Tibial nerve (tissue), 4 donors: ENCODE data around the gene INS. TPM values are rescaled to one million over a fixed set of nuclear protein-coding genes. Genes with fewer than 3 reads are reported as not detected.
"Not testable (repeated sequence)": the region's sequence is repeated elsewhere in the genome, so short reads cannot be mapped to it uniquely, and the experiment has no call there.

Source experiments
- DNase-seq, 2 donors: peaks; one replicate each; pipeline ENCODE4 v3.0.0-alpha.2; 2019; ENCODE audit warnings: low spot score in 2 of 2
- H3K27ac ChIP-seq, 4 donors: fragments of 200-600 bp; sonication (generic) in 3 of 4; one replicate each; pipeline ENCODE4 v1.5.1; 2017 to 2019; ENCODE audit warnings: mild to moderate bottlenecking in 1 of 4
- H3K27me3 ChIP-seq, 2 donors: fragments of 200-600 bp; sonication (generic) in 1 of 2; one replicate each; pipeline versions ENCODE4 v1.5.1 to v1.6.0; 2017 to 2019
- H3K36me3 ChIP-seq, 3 donors: fragments of 200-600 bp; sonication (generic); one replicate each; pipeline ENCODE4 v1.5.1; 2018 to 2019
- H3K4me1 ChIP-seq, 4 donors: fragments of 200-600 bp; sonication (generic) in 3 of 4; one replicate each; pipeline ENCODE4 v1.5.1; 2017 to 2019
- H3K4me3 ChIP-seq, 4 donors: fragments of 200-600 bp; sonication (generic) in 3 of 4; one replicate each; pipeline ENCODE4 v1.5.1; 2017 to 2019; ENCODE audit warnings: mild to moderate bottlenecking in 1 of 4, moderate library complexity in 1 of 4
- H3K9me3 ChIP-seq, 4 donors: fragments of 200-600 bp; sonication (generic) in 3 of 4; one replicate each; pipeline ENCODE4 v1.5.1; 2017 to 2019
- EP300 ChIP-seq, 2 donors: sonication (generic); formaldehyde crosslinking; IDR thresholded peaks; one replicate each; pipeline ENCODE4 v1.6.1; 2017; ENCODE audit warnings: antibody characterized with exemption in 2 of 2, mild to moderate bottlenecking in 1 of 2
- POLR2A ChIP-seq, 2 donors: fragments of 450-650 bp; IDR thresholded peaks; one replicate each; pipeline ENCODE4 v1.6.1; 2017; ENCODE audit warnings: antibody characterized with exemption in 2 of 2, mild to moderate bottlenecking in 2 of 2, moderate library complexity in 2 of 2
- WGBS, 2 donors: methylation state at CpG; one replicate each; pipeline ENCODE4 v1.1.5; 2018; 5-methylcytosine and 5-hydroxymethylcytosine counted together
- total RNA-seq, 4 donors: library from RNA; depleted of rRNA; stranded (reverse); fragments of >200 nt; gene quantifications; one replicate each; pipeline ENCODE4 v1.1.0, GENCODE V29; 2016
- TF ChIP-seq, protein P1 (sequence below), 5 experiments: fragments of 200-600 bp in 3 of 5; fragments of 450-650 bp in 2 of 5; sonication (generic) in 3 of 5; IDR thresholded peaks; one replicate each; pipeline ENCODE4 v1.5.1; 2016 to 2019; ENCODE audit warnings: antibody characterized with exemption in 5 of 5, mild to moderate bottlenecking in 3 of 5, moderate library complexity in 2 of 5

Gene INS
- total RNA-seq, 4 donors from 2014 or later, result 1.8 TPM; not detected in 3

DNA sequence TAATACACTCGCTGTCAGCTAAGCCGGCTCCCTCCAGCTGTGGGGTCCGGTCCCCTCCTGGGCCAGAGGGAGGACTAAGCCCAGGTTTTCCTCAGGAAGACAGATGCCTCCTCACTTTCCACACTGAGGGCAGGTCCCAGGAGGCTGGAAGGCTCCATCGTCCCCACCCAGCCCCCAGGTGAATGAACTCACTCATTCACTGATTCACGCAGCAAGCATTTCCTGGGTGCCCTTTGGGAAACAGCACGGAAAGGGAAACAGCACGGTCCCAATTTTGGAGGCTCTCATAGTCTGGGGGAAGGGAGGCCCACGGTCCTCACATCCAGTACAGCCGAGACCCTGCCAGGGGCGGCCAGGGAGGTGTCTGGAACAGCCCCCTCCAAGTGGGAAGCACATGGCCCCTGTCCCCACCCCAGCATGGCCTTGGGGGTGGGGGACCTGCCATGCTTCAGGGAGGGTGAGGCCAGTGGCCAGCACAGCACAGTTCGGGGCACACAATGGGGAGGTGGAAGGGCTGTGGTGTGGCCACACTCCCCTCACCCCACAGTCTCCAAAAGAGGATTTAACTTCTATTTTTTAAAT is 19.9 kb upstream of the INS start:
- H3K4me1 ChIP-seq, result peaks cover 0 to 5% (median 0%) of the 10 kb centered on the region in 4 donors
- TF ChIP-seq, protein P1, sequence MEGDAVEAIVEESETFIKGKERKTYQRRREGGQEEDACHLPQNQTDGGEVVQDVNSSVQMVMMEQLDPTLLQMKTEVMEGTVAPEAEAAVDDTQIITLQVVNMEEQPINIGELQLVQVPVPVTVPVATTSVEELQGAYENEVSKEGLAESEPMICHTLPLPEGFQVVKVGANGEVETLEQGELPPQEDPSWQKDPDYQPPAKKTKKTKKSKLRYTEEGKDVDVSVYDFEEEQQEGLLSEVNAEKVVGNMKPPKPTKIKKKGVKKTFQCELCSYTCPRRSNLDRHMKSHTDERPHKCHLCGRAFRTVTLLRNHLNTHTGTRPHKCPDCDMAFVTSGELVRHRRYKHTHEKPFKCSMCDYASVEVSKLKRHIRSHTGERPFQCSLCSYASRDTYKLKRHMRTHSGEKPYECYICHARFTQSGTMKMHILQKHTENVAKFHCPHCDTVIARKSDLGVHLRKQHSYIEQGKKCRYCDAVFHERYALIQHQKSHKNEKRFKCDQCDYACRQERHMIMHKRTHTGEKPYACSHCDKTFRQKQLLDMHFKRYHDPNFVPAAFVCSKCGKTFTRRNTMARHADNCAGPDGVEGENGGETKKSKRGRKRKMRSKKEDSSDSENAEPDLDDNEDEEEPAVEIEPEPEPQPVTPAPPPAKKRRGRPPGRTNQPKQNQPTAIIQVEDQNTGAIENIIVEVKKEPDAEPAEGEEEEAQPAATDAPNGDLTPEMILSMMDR (IDR thresholded peaks at IDR 0.05), result no peak
- TF ChIP-seq POLR2A (IDR thresholded peaks at IDR 0.05) (no peak), EP300 (IDR thresholded peaks at IDR 0.05) (no peak)
- peaks cover 0 to 39% of the 10 kb centered on the region in 2 donors for H3K27me3 ChIP-seq
- H3K27ac ChIP-seq, result no peak overlapping the region
- no peaks in the 10 kb centered on the region for H3K9me3 ChIP-seq
- DNase-seq, result no peak
- 75 to 76% methylated on average over 11 of the region's 11 CpGs for WGBS, 2 donors
- H3K4me3 ChIP-seq, result no peak overlapping the region
- H3K36me3 ChIP-seq, result no peaks in the 10 kb centered on the region

- 71 to 74% methylated on average over 11 to 15 of the region's 15 CpGs for WGBS, 2 donors
- H3K4me1 ChIP-seq, result peaks cover 0 to 5% (median 0%) of the 10 kb centered on the region in 4 donors
- DNase-seq, result no peak
- no peaks in the 10 kb centered on the region for H3K36me3 ChIP-seq
- no peak overlapping the region for H3K27ac ChIP-seq
- H3K27me3 ChIP-seq, result peaks cover 0 to 34% of the 10 kb centered on the region in 2 donors
- H3K4me3 ChIP-seq, result no peak overlapping the region
- no peaks in the 10 kb centered on the region for H3K9me3 ChIP-seq
- TF ChIP-seq POLR2A (IDR thresholded peaks at IDR 0.05), result no peak
- TF ChIP-seq EP300 (IDR thresholded peaks at IDR 0.05), result no peak
- TF ChIP-seq, protein P1 (IDR thresholded peaks at IDR 0.05), result no peak
Measured at GRCh38 chr11:2180347-2180746, 19.3 kb upstream of the INS start.

GRCh38 chr11:2179516-2179915 is 18.5 kb upstream of the INS start:
- Histone ChIP-seq H3K27ac (no peak overlapping the region), H3K9me3 (no peaks in the 10 kb centered on the region), H3K36me3 (no peaks in the 10 kb centered on the region), H3K27me3 (peaks cover 0 to 26% of the 10 kb centered on the region in 2 donors), H3K4me3 (no peak overlapping the region), H3K4me1 (peaks cover 0 to 5% (median 0%) of the 10 kb centered on the region in 4 donors)
- DNase-seq, result no peak
- 81 to 82% methylated on average over 7 to 8 of the region's 10 CpGs for WGBS, 2 donors
- TF ChIP-seq EP300 (IDR thresholded peaks at IDR 0.05), result no peak
- TF ChIP-seq, protein P1 (IDR thresholded peaks at IDR 0.05), result no peak
- TF ChIP-seq POLR2A (IDR thresholded peaks at IDR 0.05), result no peak

GRCh38 chr11:2178906-2179494 is 18.0 kb upstream of the INS start:
- Histone ChIP-seq H3K36me3 (no peaks in the 10 kb centered on the region), H3K27me3 (peaks cover 0 to 25% of the 10 kb centered on the region in 2 donors)

GRCh38 chr11:2178055-2178773 is 17.2 kb upstream of the INS start:
- peaks cover 0 to 25% of the 10 kb centered on the region in 2 donors for H3K27me3 ChIP-seq
- H3K27ac ChIP-seq, H3K4me3 ChIP-seq, H3K36me3 ChIP-seq, H3K9me3 ChIP-seq, H3K4me1 ChIP-seq, DNase-seq: not testable (repeated sequence)
- WGBS, 2 donors, result 71% methylated on average over 15 to 16 of the region's 16 CpGs

More at GRCh38 chr11:2178906-2179494, 18.0 kb upstream of the INS start:
- Histone ChIP-seq H3K4me1 (peaks cover 0 to 5% (median 0%) of the 10 kb centered on the region in 4 donors), H3K9me3 (no peaks in the 10 kb centered on the region), H3K4me3 (no peak overlapping the region), H3K27ac (no peak overlapping the region)
- TF ChIP-seq POLR2A (IDR thresholded peaks at IDR 0.05) (no peak), EP300 (IDR thresholded peaks at IDR 0.05) (no peak)
- TF ChIP-seq, protein P1 (IDR thresholded peaks at IDR 0.05), result no peak
- DNase-seq, result no peak
- WGBS, 2 donors, result 46 to 53% methylated on average over 15 to 16 of the region's 16 CpGs
